K562 (cell line): ENCODE measurements around the gene DCST1. TPM values are rescaled to one million over a fixed set of nuclear protein-coding genes. Genes with fewer than 3 reads are reported as not detected.

Experiments used
- ARHGAP35 ChIP-seq: fragments of 450-650 bp; IDR thresholded peaks from 2 replicates; pipeline ENCODE4 v1.6.1; 2018; ENCODE audit not compliant: partially characterized antibody
- BCOR ChIP-seq: fragments of 450-650 bp; IDR thresholded peaks from 2 replicates; pipeline ENCODE4 v1.6.1; 2016
- CBX1 ChIP-seq: sonication (generic); IDR thresholded peaks from 2 replicates; pipeline ENCODE4 v1.6.1; 2016; ENCODE audit warnings: antibody characterized with exemption, low read depth, mild to moderate bottlenecking
- EGR1 ChIP-seq: fragments of 450-650 bp; conservative IDR thresholded peaks from 2 replicates; pipeline ENCODE4 v1.6.1; 2017; ENCODE audit warnings: mild to moderate bottlenecking
- HBP1 ChIP-seq: fragments of 450-650 bp; formaldehyde crosslinking; IDR thresholded peaks from 2 replicates; pipeline ENCODE4 v1.4.0; 2022; ENCODE audit warnings: missing genetic modification characterization
- MLLT1 ChIP-seq, 2 experiments: fragments of 450-650 bp; IDR thresholded peaks; 2 replicates each; pipeline ENCODE4 v1.6.1; 2016
- STAT5A ChIP-seq: IDR thresholded peaks from 2 replicates; pipeline ENCODE4 v1.6.1; 2012; ENCODE audit warnings: low read length, inconsistent platforms, borderline replicate concordance
- ZNF197 ChIP-seq: fragments of 200-800 bp; sonication (Bioruptor generic); IDR thresholded peaks from 2 replicates; pipeline ENCODE4 v1.6.1; 2016; ENCODE audit warnings: low read depth, missing genetic modification characterization, missing compliant biosample characterization
- ZNF407 ChIP-seq: fragments of 450-650 bp; IDR thresholded peaks from 2 replicates; pipeline ENCODE4 v1.6.1; 2016; ENCODE audit warnings: low read depth
- ZNF584 ChIP-seq: fragments of 200-800 bp; sonication (Bioruptor generic); IDR thresholded peaks from 2 replicates; pipeline ENCODE4 v1.6.1; 2016; ENCODE audit warnings: low read depth, mild to moderate bottlenecking, missing genetic modification characterization, missing compliant biosample characterization
- ZNF668 ChIP-seq: fragments of 250-450 bp; sonication (Bioruptor Pico); IDR thresholded peaks from 2 replicates; pipeline ENCODE4 v1.8.0; 2022; ENCODE audit warnings: mild to moderate bottlenecking, inconsistent platforms
- polyA plus RNA-seq, 8 experiments: library from polyadenylated mRNA; depleted of rRNA in 4 of 8; stranded (reverse) in 5 of 8; unstranded in 3 of 8; fragments of >200 nt; fragmentation: Nextera tagmentation in 2 of 8; fragmentation: Illumina TruSeq in 1 of 8; extraction: Ambion mirVana in 2 of 8; extraction: Trizol in 1 of 8; gene quantifications; 2 replicates each; pipeline versions ENCODE4 v1.2.1 to v1.2.3, GENCODE V29; 2011 to 2014; ENCODE audit warnings: inconsistent platforms in 1 of 8, missing spikeins in 1 of 8
- total RNA-seq, 7 experiments: library from RNA; depleted of rRNA in 6 of 7; stranded (reverse); fragments of >200 nt in 6 of 7; fragmentation: Illumina TruSeq in 2 of 7; extraction: Trizol in 2 of 7; gene quantifications; 2 replicates each; pipeline versions ENCODE4 v1.2.1 to v1.2.3, GENCODE V29; 2011 to 2021; ENCODE audit warnings: low replicate concordance in 1 of 7
- TF ChIP-seq, protein P1 (sequence below): fragments of 450-650 bp; IDR thresholded peaks from 2 replicates; pipeline ENCODE4 v1.6.1; 2016; ENCODE audit warnings: borderline replicate concordance
- TF ChIP-seq, protein P2 (sequence below), 2 experiments: fragments of 450-650 bp in 1 of 2; sonication (generic) in 1 of 2; formaldehyde crosslinking; conservative IDR thresholded peaks; 2 replicates each; pipeline versions ENCODE4 v1.4.0 to v1.8.1; 2020 to 2022; ENCODE audit warnings: mild to moderate bottlenecking in 1 of 2, missing genetic modification reagents in 1 of 2

The DCST1 gene
- total and polyA plus RNA-seq, 9 of the 15 experiments (the other 6 are each of a cell fraction or from before 2014, with no cell fraction given), result not detected

DNA sequence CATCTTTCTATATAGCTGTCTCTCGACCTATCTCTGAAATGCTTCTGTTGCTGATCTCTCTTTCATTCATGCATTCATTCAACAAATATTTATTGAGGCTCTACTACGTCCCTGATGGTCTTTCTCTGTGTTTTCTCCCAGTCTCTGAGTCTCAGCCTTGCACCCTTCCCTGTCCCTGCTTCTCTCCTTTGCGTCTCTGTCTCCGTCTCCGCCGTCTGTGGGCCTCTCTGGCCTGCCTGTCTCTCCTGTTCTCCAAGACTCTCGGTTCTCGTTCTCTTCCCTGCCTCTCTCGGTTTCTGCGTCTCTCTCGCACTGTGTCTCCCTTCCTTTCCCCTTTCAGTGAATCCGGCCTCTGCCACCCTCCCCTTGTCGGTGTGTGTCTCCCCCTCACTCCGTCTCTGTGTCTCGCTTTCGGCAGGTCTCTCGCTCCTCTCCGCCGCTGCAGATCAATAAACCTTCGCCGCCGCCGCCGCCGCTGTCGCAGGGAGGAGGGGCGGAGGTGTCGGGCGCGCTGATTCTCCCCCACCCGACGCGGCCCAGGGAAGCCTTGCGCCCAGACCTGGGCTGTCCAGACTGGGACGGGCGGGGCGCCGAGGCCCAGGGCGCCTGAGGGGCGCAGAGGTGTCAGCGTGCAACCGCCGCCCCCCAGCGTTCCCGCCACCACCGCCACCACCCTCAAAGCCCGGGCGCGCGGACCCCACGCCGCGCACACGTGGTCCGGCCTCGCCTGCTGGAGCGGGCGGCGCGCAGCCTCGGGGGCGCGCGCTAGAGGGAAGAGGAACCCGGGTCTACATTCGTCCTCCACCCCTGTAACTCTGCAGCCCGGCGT, 48.1 kb downstream of the DCST1 start (continued):
- TF ChIP-seq ZNF197 (CRISPR knock-in tag), result no peak
- TF ChIP-seq EGR1, result no peak
- peak; percentile 14 to 29; a peak in 1 of 4 replicates for TF ChIP-seq MLLT1 (IDR thresholded peaks at IDR 0.05)
- TF ChIP-seq CBX1, result no peak
- peak; percentile 74; the same call in 1 of the 2 replicates for TF ChIP-seq BCOR
- TF ChIP-seq ZNF584 (CRISPR knock-in tag), result no peak
- TF ChIP-seq ARHGAP35, result peak; percentile 65
- TF ChIP-seq, protein P1, sequence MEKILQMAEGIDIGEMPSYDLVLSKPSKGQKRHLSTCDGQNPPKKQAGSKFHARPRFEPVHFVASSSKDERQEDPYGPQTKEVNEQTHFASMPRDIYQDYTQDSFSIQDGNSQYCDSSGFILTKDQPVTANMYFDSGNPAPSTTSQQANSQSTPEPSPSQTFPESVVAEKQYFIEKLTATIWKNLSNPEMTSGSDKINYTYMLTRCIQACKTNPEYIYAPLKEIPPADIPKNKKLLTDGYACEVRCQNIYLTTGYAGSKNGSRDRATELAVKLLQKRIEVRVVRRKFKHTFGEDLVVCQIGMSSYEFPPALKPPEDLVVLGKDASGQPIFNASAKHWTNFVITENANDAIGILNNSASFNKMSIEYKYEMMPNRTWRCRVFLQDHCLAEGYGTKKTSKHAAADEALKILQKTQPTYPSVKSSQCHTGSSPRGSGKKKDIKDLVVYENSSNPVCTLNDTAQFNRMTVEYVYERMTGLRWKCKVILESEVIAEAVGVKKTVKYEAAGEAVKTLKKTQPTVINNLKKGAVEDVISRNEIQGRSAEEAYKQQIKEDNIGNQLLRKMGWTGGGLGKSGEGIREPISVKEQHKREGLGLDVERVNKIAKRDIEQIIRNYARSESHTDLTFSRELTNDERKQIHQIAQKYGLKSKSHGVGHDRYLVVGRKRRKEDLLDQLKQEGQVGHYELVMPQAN, result peak; percentile 36; the same call in 1 of the 2 replicates
- TF ChIP-seq STAT5A, result no peak
- TF ChIP-seq, protein P2, sequence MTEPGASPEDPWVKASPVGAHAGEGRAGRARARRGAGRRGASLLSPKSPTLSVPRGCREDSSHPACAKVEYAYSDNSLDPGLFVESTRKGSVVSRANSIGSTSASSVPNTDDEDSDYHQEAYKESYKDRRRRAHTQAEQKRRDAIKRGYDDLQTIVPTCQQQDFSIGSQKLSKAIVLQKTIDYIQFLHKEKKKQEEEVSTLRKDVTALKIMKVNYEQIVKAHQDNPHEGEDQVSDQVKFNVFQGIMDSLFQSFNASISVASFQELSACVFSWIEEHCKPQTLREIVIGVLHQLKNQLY (CRISPR knock-in tag; conservative IDR thresholded peaks at IDR 0.05), result no peak
- TF ChIP-seq ZNF668 (CRISPR knock-in tag), result no peak
- 0 out of 2 replicates have a peak, but pooled peaks have one; percentile 28 for TF ChIP-seq HBP1 (CRISPR knock-in tag)
- TF ChIP-seq ZNF407, result 0 out of 2 replicates have a peak, but pooled peaks have one; percentile 21
